ENCODE data around the gene PJA1. TPM values are rescaled to one million over a fixed set of nuclear protein-coding genes. Genes with fewer than 3 reads are reported as not detected.

PJA1 gene
- total and polyA plus RNA-seq, 2 experiments from 2014 or later = 49.1 to 57.0 TPM

DNA sequence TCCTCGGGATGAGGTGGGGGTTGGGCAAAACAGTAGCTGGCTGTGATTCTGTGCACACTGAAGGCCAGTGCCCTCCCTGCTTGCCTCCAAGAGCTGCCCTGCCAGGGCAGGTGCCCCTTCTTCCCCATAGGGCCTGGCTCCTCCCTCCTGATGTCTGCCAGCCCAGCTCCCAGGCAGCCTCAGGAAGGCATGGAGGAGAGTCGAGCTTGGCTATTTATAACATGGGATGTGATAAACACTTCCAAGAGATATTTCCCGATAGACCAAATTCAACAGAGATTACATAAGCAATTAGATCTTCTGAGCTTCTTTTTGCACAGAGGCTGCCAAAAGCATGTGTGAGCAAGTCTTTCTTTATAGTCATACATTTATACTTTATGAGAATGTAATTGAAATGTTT is 45.3 kb upstream of the PJA1 start:
- Histone ChIP-seq H3K4me2 (no peak overlapping the region), H3K36me3 (replicated peaks; ENCODE audit: insufficient read depth, low read depth) (no peaks in the 10 kb centered on the region), H3K79me2 (no peaks in the 10 kb centered on the region), H3K27me3 (no peaks in the 10 kb centered on the region), H3K9me3 (ENCODE audit: low read depth) (no peaks in the 10 kb centered on the region), H2AFZ (no peak overlapping the region), H3K4me1 (ENCODE audit: insufficient read depth) (no peaks in the 10 kb centered on the region), H3K4me3 (no peak overlapping the region), H3K9me2 (replicated peaks; ENCODE audit: insufficient read depth) (no peaks in the 10 kb centered on the region), H4K20me1 (ENCODE audit: insufficient read depth, poor library complexity, severe bottlenecking) (no peaks in the 10 kb centered on the region), H3K27ac (no peak overlapping the region)
- TF ChIP-seq, protein P1, sequence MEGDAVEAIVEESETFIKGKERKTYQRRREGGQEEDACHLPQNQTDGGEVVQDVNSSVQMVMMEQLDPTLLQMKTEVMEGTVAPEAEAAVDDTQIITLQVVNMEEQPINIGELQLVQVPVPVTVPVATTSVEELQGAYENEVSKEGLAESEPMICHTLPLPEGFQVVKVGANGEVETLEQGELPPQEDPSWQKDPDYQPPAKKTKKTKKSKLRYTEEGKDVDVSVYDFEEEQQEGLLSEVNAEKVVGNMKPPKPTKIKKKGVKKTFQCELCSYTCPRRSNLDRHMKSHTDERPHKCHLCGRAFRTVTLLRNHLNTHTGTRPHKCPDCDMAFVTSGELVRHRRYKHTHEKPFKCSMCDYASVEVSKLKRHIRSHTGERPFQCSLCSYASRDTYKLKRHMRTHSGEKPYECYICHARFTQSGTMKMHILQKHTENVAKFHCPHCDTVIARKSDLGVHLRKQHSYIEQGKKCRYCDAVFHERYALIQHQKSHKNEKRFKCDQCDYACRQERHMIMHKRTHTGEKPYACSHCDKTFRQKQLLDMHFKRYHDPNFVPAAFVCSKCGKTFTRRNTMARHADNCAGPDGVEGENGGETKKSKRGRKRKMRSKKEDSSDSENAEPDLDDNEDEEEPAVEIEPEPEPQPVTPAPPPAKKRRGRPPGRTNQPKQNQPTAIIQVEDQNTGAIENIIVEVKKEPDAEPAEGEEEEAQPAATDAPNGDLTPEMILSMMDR (IDR thresholded peaks at IDR 0.05; ENCODE audit: poor library complexity) = no peak
- DNase-seq (ENCODE audit: low spot score) = no peak
- WGBS (ENCODE audit: low lambda C conversion rate, missing lambda C conversion rate) = 67% methylated on average over 3 of the region's 3 CpGs

DNA sequence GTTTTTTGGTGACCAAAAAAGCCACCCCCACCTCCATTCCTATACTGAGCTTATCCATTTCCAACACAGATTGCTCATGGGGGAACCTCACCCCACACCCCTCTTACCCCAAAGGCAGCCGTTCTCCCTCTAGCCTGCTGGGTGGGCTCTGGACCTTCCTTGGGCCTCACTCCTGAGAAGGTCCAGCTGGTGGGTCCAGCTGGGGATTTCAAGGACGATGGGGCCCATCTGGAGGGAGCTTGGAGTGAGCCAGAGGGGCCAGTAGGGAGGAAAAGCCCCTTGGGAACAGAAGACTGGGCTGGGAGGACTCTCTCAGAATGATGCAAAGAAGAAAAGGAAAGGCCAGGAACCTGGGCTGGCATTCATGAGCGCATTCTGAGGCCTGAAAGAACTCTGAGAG is 42.0 kb upstream of the PJA1 start:
- Histone ChIP-seq H3K27ac (no peak overlapping the region), H3K4me3 (no peak overlapping the region), H3K4me1 (ENCODE audit: insufficient read depth) (no peaks in the 10 kb centered on the region), H3K36me3 (replicated peaks; ENCODE audit: insufficient read depth, low read depth) (no peaks in the 10 kb centered on the region), H4K20me1 (ENCODE audit: insufficient read depth, poor library complexity, severe bottlenecking) (no peaks in the 10 kb centered on the region), H3K4me2 (no peak overlapping the region), H3K79me2 (no peaks in the 10 kb centered on the region), H3K9me3 (ENCODE audit: low read depth) (no peaks in the 10 kb centered on the region), H3K27me3 (no peaks in the 10 kb centered on the region), H2AFZ (no peak overlapping the region), H3K9me2 (replicated peaks; ENCODE audit: insufficient read depth) (no peaks in the 10 kb centered on the region)
- 40% methylated on average over 3 of the region's 3 CpGs for WGBS (ENCODE audit: low lambda C conversion rate, missing lambda C conversion rate)
- DNase-seq (ENCODE audit: low spot score) = no peak
- no peak for TF ChIP-seq EZH2 (IDR thresholded peaks at IDR 0.05; ENCODE audit: borderline replicate concordance)
- no peak for TF ChIP-seq EZH2phosphoT487 (IDR thresholded peaks at IDR 0.05; ENCODE audit: low read depth, severe bottlenecking, unreplicated experiment)
- TF ChIP-seq, protein P1 (IDR thresholded peaks at IDR 0.05; ENCODE audit: poor library complexity) = no peak

DNA sequence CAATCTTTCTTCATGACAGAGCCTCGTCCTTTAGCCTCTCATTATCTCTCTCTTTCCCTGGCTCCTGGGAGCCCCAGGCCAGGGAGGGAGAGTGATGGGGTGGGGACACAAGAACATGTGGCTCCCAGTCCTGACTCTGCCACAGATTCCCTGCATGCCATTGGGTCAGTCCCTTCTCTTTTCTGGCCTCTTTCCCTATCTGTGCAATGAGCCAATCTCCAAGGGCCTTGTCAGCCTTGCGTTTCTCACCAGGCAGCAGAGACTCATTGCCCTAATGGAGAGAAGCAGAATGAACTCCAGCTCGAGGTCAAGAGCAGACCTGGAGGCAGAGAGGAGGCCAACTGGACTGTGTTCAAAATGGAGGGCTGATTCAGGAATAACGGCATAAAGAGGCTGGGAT is 38.4 kb upstream of the PJA1 start:
- Histone ChIP-seq H3K4me2 (no peak overlapping the region), H3K36me3 (replicated peaks; ENCODE audit: insufficient read depth, low read depth) (no peaks in the 10 kb centered on the region), H3K27ac (no peak overlapping the region), H3K27me3 (no peaks in the 10 kb centered on the region), H3K9me3 (ENCODE audit: low read depth) (no peaks in the 10 kb centered on the region), H3K79me2 (no peaks in the 10 kb centered on the region), H4K20me1 (ENCODE audit: insufficient read depth, poor library complexity, severe bottlenecking) (no peaks in the 10 kb centered on the region), H2AFZ (no peak overlapping the region), H3K4me1 (ENCODE audit: insufficient read depth) (no peaks in the 10 kb centered on the region), H3K4me3 (no peak overlapping the region), H3K9me2 (replicated peaks; ENCODE audit: insufficient read depth) (no peaks in the 10 kb centered on the region)
- TF ChIP-seq EZH2 (IDR thresholded peaks at IDR 0.05; ENCODE audit: borderline replicate concordance) = no peak
- TF ChIP-seq, protein P1 (IDR thresholded peaks at IDR 0.05; ENCODE audit: poor library complexity) = no peak
- 81% methylated on average over 4 of the region's 4 CpGs for WGBS (ENCODE audit: low lambda C conversion rate, missing lambda C conversion rate)
- no peak for DNase-seq (ENCODE audit: low spot score)

DNA sequence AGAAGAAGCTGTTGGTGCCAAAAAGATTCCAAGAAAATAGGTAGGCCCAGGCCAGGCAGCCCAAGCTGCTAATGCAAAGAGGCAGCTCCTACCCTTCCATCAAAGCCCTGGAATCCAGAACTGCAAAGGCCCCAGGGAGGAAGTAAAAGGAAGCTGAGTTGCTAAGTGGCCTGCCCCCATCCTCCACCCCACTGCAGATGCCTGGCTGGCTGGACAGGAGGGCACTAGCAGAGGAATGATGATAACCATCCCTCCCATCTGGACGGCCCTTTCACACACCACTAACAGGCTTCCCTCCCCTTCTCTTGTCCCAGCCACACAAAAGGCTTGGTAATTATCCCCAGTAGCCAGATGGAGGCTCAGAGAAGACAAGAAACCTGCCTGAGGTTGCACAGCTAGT is 32.4 kb upstream of the PJA1 start:
- Histone ChIP-seq H3K27ac (no peak overlapping the region), H3K9me3 (ENCODE audit: low read depth) (no peaks in the 10 kb centered on the region), H3K27me3 (no peaks in the 10 kb centered on the region), H3K4me2 (no peak overlapping the region), H4K20me1 (ENCODE audit: insufficient read depth, poor library complexity, severe bottlenecking) (no peaks in the 10 kb centered on the region), H3K79me2 (no peaks in the 10 kb centered on the region), H3K36me3 (replicated peaks; ENCODE audit: insufficient read depth, low read depth) (no peaks in the 10 kb centered on the region), H3K9me2 (replicated peaks; ENCODE audit: insufficient read depth) (no peaks in the 10 kb centered on the region), H2AFZ (no peak overlapping the region), H3K4me1 (ENCODE audit: insufficient read depth) (no peaks in the 10 kb centered on the region), H3K4me3 (no peak overlapping the region)
- 44% methylated on average over 1 of the region's 1 CpG for WGBS (ENCODE audit: low lambda C conversion rate, missing lambda C conversion rate)
- TF ChIP-seq EZH2phosphoT487 (IDR thresholded peaks at IDR 0.05; ENCODE audit: low read depth, severe bottlenecking, unreplicated experiment) = no peak
- TF ChIP-seq EZH2 (IDR thresholded peaks at IDR 0.05; ENCODE audit: borderline replicate concordance) = no peak
- TF ChIP-seq, protein P1 (IDR thresholded peaks at IDR 0.05; ENCODE audit: poor library complexity) = no peak
- DNase-seq (ENCODE audit: low spot score) = no peak
